Calu3 (cell line): Measurements from ENCODE around the gene HS6ST2. TPM values are rescaled to one million over a fixed set of nuclear protein-coding genes. Genes with fewer than 3 reads are reported as not detected.

ENCODE experiments used
- BruUV-seq: library from RNA; stranded (reverse); fragments of 400-500 nt; replicated peaks from 2 replicates; lab custom pipeline; 2021; lab: Mats Ljungman, UMichigan
- CTCF ChIA-PET: fragments of 300-600 bp; sonication (Branson Sonifier 250); formaldehyde crosslinking; loops from one replicate; lab custom pipeline; 2022; ENCODE audit warnings: antibody characterized with exemption; lab: Charles Lee
- DNase-seq: peaks from one replicate; pipeline ENCODE4 v3.0.0; 2022
- H3K27ac Mint-ChIP-seq: one replicate; pipeline ENCODE4 v1.8.0; 2022; ENCODE audit warnings: mixed read lengths; ENCODE audit not compliant: unreplicated experiment
- H3K27me3 Mint-ChIP-seq: one replicate; pipeline ENCODE4 v1.8.0; 2022; ENCODE audit warnings: mixed read lengths; ENCODE audit not compliant: unreplicated experiment
- H3K36me3 Mint-ChIP-seq: one replicate; pipeline ENCODE4 v1.8.0; 2022; ENCODE audit warnings: mild to moderate bottlenecking, moderate library complexity, mixed read lengths; ENCODE audit not compliant: insufficient read depth, unreplicated experiment
- H3K4me1 Mint-ChIP-seq: one replicate; pipeline ENCODE4 v1.8.0; 2022; ENCODE audit warnings: mild to moderate bottlenecking, low read depth, mixed read lengths; ENCODE audit not compliant: unreplicated experiment
- H3K4me3 Mint-ChIP-seq: one replicate; pipeline ENCODE4 v1.8.0; 2022; ENCODE audit warnings: mild to moderate bottlenecking, low read depth, moderate library complexity, mixed read lengths; ENCODE audit not compliant: unreplicated experiment
- H3K9me3 Mint-ChIP-seq: one replicate; pipeline ENCODE4 v1.8.0; 2022; ENCODE audit warnings: low read depth, mixed read lengths; ENCODE audit not compliant: unreplicated experiment
- CTCF ChIP-seq: fragments of 200-600 bp; IDR thresholded peaks from one replicate; pipeline ENCODE4 v1.8.0; 2022; ENCODE audit warnings: antibody characterized with exemption; ENCODE audit not compliant: unreplicated experiment
- intact Hi-C: fragments of 100-400 bp; cut with micrococcal nuclease; formaldehyde crosslinking; loops from one replicate; pipeline ENCODE4 v1.10.0; 2022; ENCODE audit not compliant: unreplicated experiment
- total RNA-seq: library from RNA; stranded (reverse); gene quantifications from 2 replicates; pipeline ENCODE4 v1.2.3, GENCODE V29; 2022

The HS6ST2 gene
- total RNA-seq, 1 experiment from 2014 or later, result 40.7 TPM

- H3K4me1 Mint-ChIP-seq, result peaks cover 9% of the 10 kb centered on the region
- H3K4me3 Mint-ChIP-seq, result no peak overlapping the region
- intact Hi-C loops, result no loop called here
- no TSS peak for BruUV-seq
- TF ChIP-seq CTCF, result no peak
- CTCF ChIA-PET, result interaction anchor here (1.1 to 1.3 kb wide), 2 partner anchors 102 to 369 kb away, joined by 4 to 6 read pairs; no protein-coding TSS in a partner anchor
- no peak overlapping the region for H3K27ac Mint-ChIP-seq
- H3K36me3 Mint-ChIP-seq, result no peaks in the 10 kb centered on the region
- H3K27me3 Mint-ChIP-seq, result no peaks in the 10 kb centered on the region
- H3K9me3 Mint-ChIP-seq, result no peaks in the 10 kb centered on the region
- DNase-seq, result no peak
Observed at GRCh38 chrX:132636080-132636479, 322.3 kb downstream of the HS6ST2 start.

- H3K36me3 Mint-ChIP-seq, result no peaks in the 10 kb centered on the region
- H3K4me3 Mint-ChIP-seq, result no peak overlapping the region
- BruUV-seq, result no TSS peak
- H3K9me3 Mint-ChIP-seq, result no peaks in the 10 kb centered on the region
- intact Hi-C loops, result loop anchor here (5.0 kb wide), 2 partner anchors 407 to 542 kb away; no protein-coding TSS in a partner anchor
- CTCF ChIA-PET, result no interaction called here
- no peak for DNase-seq
- no peaks in the 10 kb centered on the region for H3K27me3 Mint-ChIP-seq
- no peak overlapping the region for H3K27ac Mint-ChIP-seq
- no peak for TF ChIP-seq CTCF
- peaks cover 9% of the 10 kb centered on the region for H3K4me1 Mint-ChIP-seq
Observed at GRCh38 chrX:132634521-132634920, 323.9 kb downstream of the HS6ST2 start.

GRCh38 chrX:132631579-132632232 lies 326.7 kb downstream of the HS6ST2 start:
- peak; percentile 28 for TF ChIP-seq CTCF
- Mint-ChIP-seq H3K27ac (no peak overlapping the region), H3K36me3 (no peaks in the 10 kb centered on the region), H3K4me3 (no peak overlapping the region), H3K9me3 (no peaks in the 10 kb centered on the region), H3K27me3 (no peaks in the 10 kb centered on the region), H3K4me1 (peaks cover 9% of the 10 kb centered on the region)
- DNase-seq, result peak; percentile 2
- CTCF ChIA-PET, result interaction anchor here (0.5 to 1.3 kb wide), 8 partner anchors 9 to 790 kb away, joined by 3 to 9 read pairs (median 5); no protein-coding TSS in a partner anchor
- no TSS peak for BruUV-seq
- intact Hi-C loops, result loop anchor here (5.0 kb wide), 2 partner anchors 404 to 539 kb away; no protein-coding TSS in a partner anchor

- CTCF ChIA-PET, result no interaction called here
- no peaks in the 10 kb centered on the region for H3K36me3 Mint-ChIP-seq
- no peak for DNase-seq
- no peaks in the 10 kb centered on the region for H3K4me1 Mint-ChIP-seq
- no peaks in the 10 kb centered on the region for H3K9me3 Mint-ChIP-seq
- H3K27me3 Mint-ChIP-seq, result no peaks in the 10 kb centered on the region
- H3K27ac Mint-ChIP-seq, result no peak overlapping the region
- no peak for TF ChIP-seq CTCF
- H3K4me3 Mint-ChIP-seq, result no peak overlapping the region
- no TSS peak for BruUV-seq
- intact Hi-C loops, result no loop called here
Observed at GRCh38 chrX:132624466-132624865, 334.0 kb downstream of the HS6ST2 start.
